HepG2 (cell line): ENCODE data around the gene IRF2BPL.

ENCODE experiments used
- CTCF ChIP-seq: sonication (generic); formaldehyde crosslinking; IDR thresholded peaks from 2 replicates; pipeline ENCODE4 v1.5.0; 2020; ENCODE audit warnings: mild to moderate bottlenecking, missing genetic modification reagents, moderate library complexity
- HMGA1 ChIP-seq: sonication (generic); formaldehyde crosslinking; conservative IDR thresholded peaks from 2 replicates; pipeline ENCODE4 v1.4.0; 2020; ENCODE audit warnings: missing genetic modification reagents
- HOXA7 ChIP-seq: sonication (generic); formaldehyde crosslinking; IDR thresholded peaks from 2 replicates; pipeline ENCODE4 v1.8.1; 2022; ENCODE audit warnings: mild to moderate bottlenecking, missing genetic modification reagents, moderate library complexity
- NR2F6 ChIP-seq, 2 experiments: IDR thresholded peaks; 2 replicates each; pipeline ENCODE4 v1.6.1; 2016; ENCODE audit warnings: antibody characterized with exemption in 1 of 2, mild to moderate bottlenecking in 1 of 2
- POLR2AphosphoS5 ChIP-seq: IDR thresholded peaks from 2 replicates; pipeline ENCODE4 v1.6.1; 2012; ENCODE audit warnings: low read depth, low read length
- RFX5 ChIP-seq: IDR thresholded peaks from 2 replicates; pipeline ENCODE4 v1.6.1; 2011; ENCODE audit warnings: low read depth, low read length, improper control_type of control experiment
- SMC3 ChIP-seq: IDR thresholded peaks from 2 replicates; pipeline ENCODE4 v1.6.1; 2011; ENCODE audit warnings: low read length, improper control_type of control experiment
- ZMAT3 ChIP-seq: sonication (generic); formaldehyde crosslinking; conservative IDR thresholded peaks from 2 replicates; pipeline ENCODE4 v1.7.0; 2021; ENCODE audit warnings: missing genetic modification reagents
- ZNF605 ChIP-seq: sonication (generic); formaldehyde crosslinking; IDR thresholded peaks from 2 replicates; pipeline ENCODE4 v1.8.0; 2022; ENCODE audit warnings: mild to moderate bottlenecking, missing genetic modification reagents

GRCh38 chr14:77040059-77040740, 11.7 kb upstream of the IRF2BPL start:
- TF ChIP-seq ZMAT3 (CRISPR knock-in tag) (0 out of 2 replicates have a peak, but pooled peaks have one; percentile 19), HMGA1 (no peak), CTCF (CRISPR knock-in tag) (no peak; the same call in 1 of the 2 replicates), HOXA7 (no peak), NR2F6 (IDR thresholded peaks at IDR 0.05) (peak; percentile 22; the same call in 1 of the 2 replicates), NR2F6 (CRISPR knock-in tag; IDR thresholded peaks at IDR 0.05) (0 out of 2 replicates have a peak, but pooled peaks have one; percentile 38), ZNF605 (CRISPR knock-in tag) (no peak), SMC3 (no peak), POLR2AphosphoS5 (no peak), RFX5 (peak; percentile 67)
